OCI-LY7 (cell line): ENCODE data around the gene ERGIC1. TPM values are rescaled to one million over a fixed set of nuclear protein-coding genes. Genes with fewer than 3 reads are reported as not detected.

ENCODE experiments used
- BruUV-seq: library from RNA; stranded (reverse); fragments of 400-500 nt; replicated peaks from 2 replicates; lab custom pipeline; 2021; lab: Mats Ljungman, UMichigan
- CTCF ChIA-PET: fragments of 300-600 bp; sonication (Branson Sonifier 250); formaldehyde crosslinking; loops from one replicate; lab custom pipeline; 2022; ENCODE audit warnings: antibody characterized with exemption; ENCODE audit not compliant: unreplicated experiment; lab: Charles Lee
- POLR2A ChIA-PET: fragments of 300-600 bp; sonication (Branson Sonifier 250); formaldehyde crosslinking; loops from one replicate; lab custom pipeline; 2022; ENCODE audit warnings: antibody characterized with exemption; lab: Charles Lee
- DNase-seq: peaks from one replicate; pipeline ENCODE4 v3.0.0-alpha.2; 2015; ENCODE audit warnings: low spot score
- H2AFZ ChIP-seq: fragments of 200-600 bp; sonication (generic), shearing (Covaris generic); 2 replicates; pipeline ENCODE4 v1.6.1; 2014; ENCODE audit warnings: mild to moderate bottlenecking, antibody characterized with exemption, low read length, moderate library complexity
- H3K27ac ChIP-seq: fragments of 200-600 bp; sonication (generic); 2 replicates; pipeline ENCODE4 v1.5.1; 2014; ENCODE audit warnings: mixed run types, low read depth, mild to moderate bottlenecking, moderate library complexity, low read length, inconsistent platforms; ENCODE audit not compliant: poor library complexity, severe bottlenecking
- H3K36me3 ChIP-seq: fragments of 200-600 bp; sonication (generic); 2 replicates; pipeline ENCODE4 v1.6.1; 2014; ENCODE audit warnings: mild to moderate bottlenecking, antibody characterized with exemption, low read length, moderate library complexity, mixed read lengths; ENCODE audit not compliant: insufficient read depth
- H3K4me1 ChIP-seq: fragments of 200-600 bp; sonication (generic); 2 replicates; pipeline ENCODE4 v1.5.1; 2014; ENCODE audit warnings: mild to moderate bottlenecking, low read length; ENCODE audit not compliant: insufficient read depth, poor library complexity, severe bottlenecking
- H3K4me2 ChIP-seq: fragments of 200-600 bp; sonication (generic); 2 replicates; pipeline ENCODE4 v1.6.1; 2014; ENCODE audit warnings: mild to moderate bottlenecking, low read length
- H3K4me3 ChIP-seq: fragments of 200-600 bp; sonication (generic); 2 replicates; pipeline ENCODE4 v1.5.1; 2014; ENCODE audit warnings: mild to moderate bottlenecking, low read depth, low read length; ENCODE audit not compliant: poor library complexity, severe bottlenecking
- H3K79me2 ChIP-seq: fragments of 200-600 bp; sonication (generic); 2 replicates; pipeline ENCODE4 v1.6.1; 2016; ENCODE audit warnings: low read depth, mild to moderate bottlenecking, low read length, moderate library complexity, mixed read lengths; ENCODE audit not compliant: insufficient read depth
- H3K9me2 ChIP-seq: fragments of 200-600 bp; sonication (generic); 2 replicates; pipeline ENCODE4 v1.6.1; 2016; ENCODE audit warnings: mild to moderate bottlenecking, low read length, mixed read lengths; ENCODE audit not compliant: insufficient read depth
- H3K9me3 ChIP-seq: fragments of 200-600 bp; sonication (generic); 2 replicates; pipeline ENCODE4 v1.6.1; 2014; ENCODE audit warnings: mild to moderate bottlenecking, mixed run types, low read length, mixed read lengths
- H4K20me1 ChIP-seq: fragments of 200-600 bp; sonication (generic); 2 replicates; pipeline ENCODE4 v1.6.1; 2014; ENCODE audit warnings: mild to moderate bottlenecking, antibody characterized with exemption, low read length, moderate library complexity, mixed read lengths; ENCODE audit not compliant: insufficient read depth
- CTCF ChIP-seq: fragments of 200-600 bp; sonication (generic); conservative IDR thresholded peaks from 2 replicates; pipeline ENCODE4 v1.5.1; 2014; ENCODE audit warnings: mild to moderate bottlenecking, antibody characterized with exemption, low read length, moderate library complexity, mixed read lengths
- EZH2phosphoT487 ChIP-seq: fragments of 200-600 bp; sonication (generic); IDR thresholded peaks from 2 replicates; pipeline ENCODE4 v1.6.1; 2018; ENCODE audit warnings: low read depth, borderline replicate concordance, mild to moderate bottlenecking, mixed run types, antibody characterized with exemption, low read length, moderate library complexity, mixed read lengths
- intact Hi-C: fragments of 100-400 bp; cut with micrococcal nuclease; formaldehyde crosslinking; loops from one replicate; pipeline ENCODE4 v1.10.0; 2022; ENCODE audit not compliant: unreplicated experiment
- total RNA-seq, 2 experiments: library from RNA; depleted of rRNA in 1 of 2; stranded (reverse); fragments of >200 nt in 1 of 2; shearing (Covaris generic) in 1 of 2; gene quantifications; 2 replicates each; pipeline ENCODE4 v1.2.3, GENCODE V29; 2014 to 2022

The ERGIC1 gene
- total RNA-seq, 2 experiments from 2014 or later, result 125 to 178 TPM

GRCh38 chr5:172956228-172956627 is 122.2 kb downstream of the ERGIC1 start:
- no peak overlapping the region for H3K27ac ChIP-seq
- no TSS peak for BruUV-seq
- peaks cover 13% of the 10 kb centered on the region for H3K4me1 ChIP-seq
- no peak for TF ChIP-seq CTCF
- TF ChIP-seq EZH2phosphoT487, result no peak
- H2AFZ ChIP-seq, result no peak overlapping the region
- intact Hi-C loops, result loop anchor here (10.0 kb wide), 1 partner anchor 481 kb away; no protein-coding TSS in a partner anchor
- no peaks in the 10 kb centered on the region for H3K9me2 ChIP-seq
- ChIA-PET CTCF (no interaction called here), POLR2A (no interaction called here)
- no peak overlapping the region for H3K4me3 ChIP-seq
- no peaks in the 10 kb centered on the region for H3K9me3 ChIP-seq
- peaks cover 12% of the 10 kb centered on the region for H3K36me3 ChIP-seq
- DNase-seq, result no peak
- no peaks in the 10 kb centered on the region for H4K20me1 ChIP-seq
- H3K79me2 ChIP-seq, result 0 out of 2 replicates have a peak, but pooled peaks cover 7% of the 10 kb centered on the region
- no peak overlapping the region for H3K4me2 ChIP-seq

GRCh38 chr5:172956936-172957335 is 122.9 kb downstream of the ERGIC1 start:
- H3K27ac ChIP-seq, result no peak overlapping the region
- H3K4me1 ChIP-seq, result peaks cover 13% of the 10 kb centered on the region
- no peak overlapping the region for H3K4me2 ChIP-seq
- BruUV-seq, result no TSS peak
- no peaks in the 10 kb centered on the region for H3K9me2 ChIP-seq
- no peak overlapping the region for H3K4me3 ChIP-seq
- H2AFZ ChIP-seq, result no peak overlapping the region
- H3K36me3 ChIP-seq, result peaks cover 11% of the 10 kb centered on the region
- no peaks in the 10 kb centered on the region for H3K9me3 ChIP-seq
- H3K79me2 ChIP-seq, result 0 out of 2 replicates have a peak, but pooled peaks cover 7% of the 10 kb centered on the region
- H4K20me1 ChIP-seq, result no peaks in the 10 kb centered on the region
- POLR2A ChIA-PET, result no interaction called here
- DNase-seq, result no peak
- no peak for TF ChIP-seq EZH2phosphoT487
- TF ChIP-seq CTCF, result no peak
- intact Hi-C loops, result loop anchor here (10.0 kb wide), 1 partner anchor 482 kb away; no protein-coding TSS in a partner anchor
- CTCF ChIA-PET, result no interaction called here

- CTCF ChIA-PET, result no interaction called here
- POLR2A ChIA-PET, result interaction anchor here (2.2 kb wide), 1 partner anchor 15 kb away, joined by 8 read pairs; no protein-coding TSS in a partner anchor
These were observed 123.4 kb downstream of the ERGIC1 start for GRCh38 chr5:172957458-172957857.

More at GRCh38 chr5:172957458-172957857, 123.4 kb downstream of the ERGIC1 start:
- Histone ChIP-seq H3K79me2 (0 out of 2 replicates have a peak, but pooled peaks cover 7% of the 10 kb centered on the region), H3K4me2 (no peak overlapping the region), H3K9me3 (no peaks in the 10 kb centered on the region), H3K4me3 (no peak overlapping the region), H4K20me1 (no peaks in the 10 kb centered on the region), H3K9me2 (no peaks in the 10 kb centered on the region), H2AFZ (no peak overlapping the region), H3K27ac (no peak overlapping the region), H3K4me1 (peaks cover 13% of the 10 kb centered on the region), H3K36me3 (peaks cover 13% of the 10 kb centered on the region)
- BruUV-seq, result no TSS peak
- no peak for DNase-seq
- TF ChIP-seq EZH2phosphoT487 (no peak), CTCF (no peak)
- intact Hi-C loops, result loop anchor here (10.0 kb wide), 1 partner anchor 483 kb away; no protein-coding TSS in a partner anchor
